Tibial artery (tissue), 4 donors: Measurements from ENCODE around the gene TNS1.

Source experiments
- DNase-seq, 2 donors: peaks; one replicate each; pipeline ENCODE4 v3.0.0-alpha.2; 2019
- H3K27ac ChIP-seq, 2 donors: fragments of 200-600 bp; sonication (generic) in 1 of 2; 1 replicate in 1 of 2; 2 replicates in 1 of 2; pipeline ENCODE4 v1.5.1; 2018 to 2019; ENCODE audit warnings: mild to moderate bottlenecking in 1 of 2
- H3K27me3 ChIP-seq, 2 donors: fragments of 200-600 bp; sonication (generic) in 1 of 2; one replicate each; pipeline versions ENCODE4 v1.5.1 to v1.6.0; 2016 to 2019
- H3K36me3 ChIP-seq, 3 donors: fragments of 200-600 bp; sonication (generic) in 2 of 3; one replicate each; pipeline ENCODE4 v1.5.1; 2016 to 2019; ENCODE audit warnings: mild to moderate bottlenecking in 2 of 3
- H3K4me1 ChIP-seq, 4 donors: fragments of 200-600 bp; sonication (generic) in 2 of 4; 1 replicate in 3 of 4; 2 replicates in 1 of 4; pipeline ENCODE4 v1.5.1; 2016 to 2019
- H3K4me3 ChIP-seq, 2 donors: fragments of 200-600 bp; sonication (generic) in 1 of 2; 1 replicate in 1 of 2; 2 replicates in 1 of 2; pipeline ENCODE4 v1.5.1; 2018 to 2019; ENCODE audit warnings: mild to moderate bottlenecking in 2 of 2
- H3K9me3 ChIP-seq, 3 donors: fragments of 200-600 bp; sonication (generic) in 1 of 3; one replicate each; pipeline ENCODE4 v1.5.1; 2016 to 2019
- CTCF ChIP-seq, 2 experiments: fragments of 200-600 bp in 1 of 2; fragments of 450-650 bp in 1 of 2; IDR thresholded peaks; one replicate each; pipeline ENCODE4 v1.5.1; 2017 to 2019; ENCODE audit warnings: antibody characterized with exemption in 2 of 2, mild to moderate bottlenecking in 1 of 2, moderate library complexity in 1 of 2
- intact Hi-C: fragments of 100-400 bp; cut with DNase I; formaldehyde crosslinking; loops from one replicate; pipeline ENCODE4 v1.15.0; 2023; ENCODE audit warnings: low total_unique reads

TNS1 gene

GRCh38 chr2:217972490-217972889, 30.3 kb downstream of the TNS1 start:
- H3K27ac ChIP-seq = peak overlapping the region; percentile 46 to 90
- no peaks in the 10 kb centered on the region for H3K27me3 ChIP-seq
- H3K4me1 ChIP-seq = peaks cover 0 to 84% (median 42%) of the 10 kb centered on the region in 4 donors
- H3K9me3 ChIP-seq = no peaks in the 10 kb centered on the region
- DNase-seq = peak; percentile 46 to 66
- no peak for TF ChIP-seq CTCF (IDR thresholded peaks at IDR 0.05)
- intact Hi-C loops = no loop called here
- H3K4me3 ChIP-seq = no peak overlapping the region
- no peaks in the 10 kb centered on the region for H3K36me3 ChIP-seq

- Histone ChIP-seq H3K4me1 (peaks cover 0 to 84% (median 39%) of the 10 kb centered on the region in 4 donors), H3K27me3 (no peaks in the 10 kb centered on the region), H3K36me3 (no peaks in the 10 kb centered on the region), H3K4me3 (no peak overlapping the region), H3K9me3 (no peaks in the 10 kb centered on the region), H3K27ac (peak overlapping the region; percentile 46 to 90)
- intact Hi-C loops = no loop called here
- TF ChIP-seq CTCF (IDR thresholded peaks at IDR 0.05) = no peak
- DNase-seq = no peak
Measured at GRCh38 chr2:217972037-217972436, 30.8 kb downstream of the TNS1 start.

GRCh38 chr2:217971166-217971565, 31.6 kb downstream of the TNS1 start:
- no peak for TF ChIP-seq CTCF (IDR thresholded peaks at IDR 0.05)
- H3K4me3 ChIP-seq = no peak overlapping the region
- peaks cover 0 to 84% (median 39%) of the 10 kb centered on the region in 4 donors for H3K4me1 ChIP-seq
- H3K27me3 ChIP-seq = no peaks in the 10 kb centered on the region
- intact Hi-C loops = no loop called here
- DNase-seq = no peak
- peak overlapping the region in 1 of 2 donors; percentile 90 for H3K27ac ChIP-seq
- no peaks in the 10 kb centered on the region for H3K36me3 ChIP-seq
- no peaks in the 10 kb centered on the region for H3K9me3 ChIP-seq

- H3K27me3 ChIP-seq = no peaks in the 10 kb centered on the region
- no peaks in the 10 kb centered on the region for H3K36me3 ChIP-seq
- H3K4me3 ChIP-seq = no peak overlapping the region
- DNase-seq = no peak
- TF ChIP-seq CTCF (IDR thresholded peaks at IDR 0.05) = no peak
- peaks cover 0 to 84% (median 45%) of the 10 kb centered on the region in 4 donors for H3K4me1 ChIP-seq
- H3K27ac ChIP-seq = no peak overlapping the region
- no peaks in the 10 kb centered on the region for H3K9me3 ChIP-seq
- intact Hi-C loops = no loop called here
Measured at GRCh38 chr2:217970206-217970605, 32.6 kb downstream of the TNS1 start.

GRCh38 chr2:217969588-217969987, 33.2 kb downstream of the TNS1 start:
- no peak for TF ChIP-seq CTCF (IDR thresholded peaks at IDR 0.05)
- intact Hi-C loops = no loop called here
- Histone ChIP-seq H3K27ac (peak overlapping the region in 1 of 2 donors; percentile 30), H3K27me3 (no peaks in the 10 kb centered on the region), H3K9me3 (no peaks in the 10 kb centered on the region), H3K36me3 (no peaks in the 10 kb centered on the region), H3K4me1 (peaks cover 0 to 84% (median 46%) of the 10 kb centered on the region in 4 donors), H3K4me3 (no peak overlapping the region)
- no peak for DNase-seq

GRCh38 chr2:217968023-217968422, 34.8 kb downstream of the TNS1 start:
- no peak for DNase-seq
- Histone ChIP-seq H3K27ac (peak overlapping the region in 1 of 2 donors; percentile 30), H3K27me3 (no peaks in the 10 kb centered on the region), H3K9me3 (no peaks in the 10 kb centered on the region), H3K36me3 (no peaks in the 10 kb centered on the region), H3K4me1 (peaks cover 0 to 84% (median 48%) of the 10 kb centered on the region in 4 donors), H3K4me3 (no peak overlapping the region)
- TF ChIP-seq CTCF (IDR thresholded peaks at IDR 0.05) = no peak
- intact Hi-C loops = no loop called here
